Tibial artery (tissue), 4 donors: ENCODE measurements around the gene KCNMB1.

Source experiments
- DNase-seq, 2 donors: peaks; one replicate each; pipeline ENCODE4 v3.0.0-alpha.2; 2019
- H3K27ac ChIP-seq, 2 donors: fragments of 200-600 bp; sonication (generic) in 1 of 2; 1 replicate in 1 of 2; 2 replicates in 1 of 2; pipeline ENCODE4 v1.5.1; 2018 to 2019; ENCODE audit warnings: mild to moderate bottlenecking in 1 of 2
- H3K27me3 ChIP-seq, 2 donors: fragments of 200-600 bp; sonication (generic) in 1 of 2; one replicate each; pipeline versions ENCODE4 v1.5.1 to v1.6.0; 2016 to 2019
- H3K36me3 ChIP-seq, 3 donors: fragments of 200-600 bp; sonication (generic) in 2 of 3; one replicate each; pipeline ENCODE4 v1.5.1; 2016 to 2019; ENCODE audit warnings: mild to moderate bottlenecking in 2 of 3
- H3K4me1 ChIP-seq, 4 donors: fragments of 200-600 bp; sonication (generic) in 2 of 4; 1 replicate in 3 of 4; 2 replicates in 1 of 4; pipeline ENCODE4 v1.5.1; 2016 to 2019
- H3K4me3 ChIP-seq, 2 donors: fragments of 200-600 bp; sonication (generic) in 1 of 2; 1 replicate in 1 of 2; 2 replicates in 1 of 2; pipeline ENCODE4 v1.5.1; 2018 to 2019; ENCODE audit warnings: mild to moderate bottlenecking in 2 of 2
- H3K9me3 ChIP-seq, 3 donors: fragments of 200-600 bp; sonication (generic) in 1 of 3; one replicate each; pipeline ENCODE4 v1.5.1; 2016 to 2019
- intact Hi-C: fragments of 100-400 bp; cut with DNase I; formaldehyde crosslinking; loops from one replicate; pipeline ENCODE4 v1.15.0; 2023; ENCODE audit warnings: low total_unique reads
- TF ChIP-seq, protein P1 (sequence below), 2 experiments: fragments of 200-600 bp in 1 of 2; fragments of 450-650 bp in 1 of 2; IDR thresholded peaks; one replicate each; pipeline ENCODE4 v1.5.1; 2017 to 2019; ENCODE audit warnings: antibody characterized with exemption in 2 of 2, mild to moderate bottlenecking in 1 of 2, moderate library complexity in 1 of 2

Gene KCNMB1

DNA sequence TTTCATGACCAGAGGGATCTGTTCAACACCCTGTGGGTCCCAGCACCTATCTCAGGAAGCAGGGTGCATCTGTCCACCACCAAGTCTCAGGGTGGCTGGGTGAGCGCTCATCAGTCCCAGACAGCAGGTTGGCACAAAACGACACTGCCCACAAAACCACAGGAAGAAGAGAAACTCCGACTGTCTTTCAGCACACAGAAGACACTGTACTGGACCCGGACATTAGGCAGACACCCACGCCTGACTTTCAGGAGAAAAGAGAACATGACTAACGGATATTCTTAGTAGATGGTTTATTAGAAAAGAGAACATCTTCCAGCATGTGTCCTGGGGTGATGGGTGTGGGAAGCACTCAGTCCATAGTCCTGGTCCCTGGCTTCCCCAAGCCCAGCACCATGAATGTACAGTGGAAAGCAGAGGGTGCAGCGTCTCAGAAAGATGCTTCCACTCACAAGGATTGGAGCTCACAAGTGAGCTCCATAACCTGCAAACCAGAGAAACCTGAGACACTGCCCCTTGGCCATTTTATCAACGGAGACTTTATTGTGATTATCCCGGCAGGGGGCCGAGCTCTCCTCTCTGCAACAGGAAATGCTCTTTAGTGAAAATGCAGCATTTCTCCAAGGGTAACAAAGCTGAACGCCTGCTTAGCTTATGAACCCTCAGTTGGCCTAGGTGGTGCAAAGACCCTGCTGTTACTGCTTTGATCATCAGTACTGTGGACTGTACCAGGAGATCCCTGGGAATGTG is 55.8 kb downstream of the KCNMB1 start:
- intact Hi-C loops, result no loop called here
- Histone ChIP-seq H3K27ac (peak overlapping the region in 1 of 2 donors; percentile 6), H3K27me3 (no peaks in the 10 kb centered on the region), H3K36me3 (no peaks in the 10 kb centered on the region), H3K4me3 (no peak overlapping the region), H3K9me3 (no peaks in the 10 kb centered on the region), H3K4me1 (peaks cover 0 to 14% (median 8%) of the 10 kb centered on the region in 4 donors)
- no peak for DNase-seq
- TF ChIP-seq, protein P1, sequence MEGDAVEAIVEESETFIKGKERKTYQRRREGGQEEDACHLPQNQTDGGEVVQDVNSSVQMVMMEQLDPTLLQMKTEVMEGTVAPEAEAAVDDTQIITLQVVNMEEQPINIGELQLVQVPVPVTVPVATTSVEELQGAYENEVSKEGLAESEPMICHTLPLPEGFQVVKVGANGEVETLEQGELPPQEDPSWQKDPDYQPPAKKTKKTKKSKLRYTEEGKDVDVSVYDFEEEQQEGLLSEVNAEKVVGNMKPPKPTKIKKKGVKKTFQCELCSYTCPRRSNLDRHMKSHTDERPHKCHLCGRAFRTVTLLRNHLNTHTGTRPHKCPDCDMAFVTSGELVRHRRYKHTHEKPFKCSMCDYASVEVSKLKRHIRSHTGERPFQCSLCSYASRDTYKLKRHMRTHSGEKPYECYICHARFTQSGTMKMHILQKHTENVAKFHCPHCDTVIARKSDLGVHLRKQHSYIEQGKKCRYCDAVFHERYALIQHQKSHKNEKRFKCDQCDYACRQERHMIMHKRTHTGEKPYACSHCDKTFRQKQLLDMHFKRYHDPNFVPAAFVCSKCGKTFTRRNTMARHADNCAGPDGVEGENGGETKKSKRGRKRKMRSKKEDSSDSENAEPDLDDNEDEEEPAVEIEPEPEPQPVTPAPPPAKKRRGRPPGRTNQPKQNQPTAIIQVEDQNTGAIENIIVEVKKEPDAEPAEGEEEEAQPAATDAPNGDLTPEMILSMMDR (IDR thresholded peaks at IDR 0.05), result no peak

- DNase-seq, result no peak
- intact Hi-C loops, result no loop called here
- TF ChIP-seq, protein P1 (IDR thresholded peaks at IDR 0.05), result no peak
- Histone ChIP-seq H3K9me3 (no peaks in the 10 kb centered on the region), H3K4me3 (no peak overlapping the region), H3K27me3 (no peaks in the 10 kb centered on the region), H3K36me3 (no peaks in the 10 kb centered on the region), H3K4me1 (peaks cover 0 to 14% (median 8%) of the 10 kb centered on the region in 4 donors), H3K27ac (peak overlapping the region; percentile 35 to 68)
Observed at GRCh38 chr5:170332058-170332457, 57.1 kb downstream of the KCNMB1 start.

- intact Hi-C loops, result no loop called here
- Histone ChIP-seq H3K4me1 (peaks cover 0 to 14% (median 8%) of the 10 kb centered on the region in 4 donors), H3K27ac (peak overlapping the region; percentile 44 to 68), H3K36me3 (no peaks in the 10 kb centered on the region), H3K27me3 (no peaks in the 10 kb centered on the region), H3K4me3 (no peak overlapping the region), H3K9me3 (no peaks in the 10 kb centered on the region)
- no peak for DNase-seq
- TF ChIP-seq, protein P1 (IDR thresholded peaks at IDR 0.05), result no peak
Observed at GRCh38 chr5:170330568-170331054, 58.6 kb downstream of the KCNMB1 start.

DNA sequence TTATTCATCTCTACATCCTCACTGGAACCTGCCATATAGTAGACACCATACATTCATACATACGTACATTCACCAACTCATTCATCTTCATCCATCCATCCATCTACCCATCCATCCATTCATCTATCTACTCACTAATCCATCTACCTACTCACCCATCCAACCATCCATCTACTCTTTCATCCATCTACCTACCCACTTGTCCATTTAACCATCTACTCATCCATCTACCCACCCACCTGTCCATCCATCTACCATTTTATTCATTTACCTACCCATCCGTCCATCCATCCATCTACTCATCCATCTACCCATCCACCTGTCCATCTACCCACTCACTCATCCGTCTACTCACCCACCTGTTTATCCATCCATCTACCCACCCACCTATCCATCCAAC is 59.6 kb downstream of the KCNMB1 start:
- Histone ChIP-seq H3K27ac (no peak overlapping the region), H3K4me1 (peaks cover 0 to 14% (median 8%) of the 10 kb centered on the region in 4 donors), H3K9me3 (no peaks in the 10 kb centered on the region), H3K36me3 (no peaks in the 10 kb centered on the region), H3K27me3 (no peaks in the 10 kb centered on the region), H3K4me3 (no peak overlapping the region)
- TF ChIP-seq, protein P1 (IDR thresholded peaks at IDR 0.05), result no peak
- intact Hi-C loops, result no loop called here
- DNase-seq, result no peak

GRCh38 chr5:170327829-170328228 is 61.3 kb downstream of the KCNMB1 start:
- DNase-seq, result no peak
- TF ChIP-seq, protein P1 (IDR thresholded peaks at IDR 0.05), result no peak
- H3K4me1 ChIP-seq, result peaks cover 0 to 14% (median 8%) of the 10 kb centered on the region in 4 donors
- H3K36me3 ChIP-seq, result no peaks in the 10 kb centered on the region
- no peak overlapping the region for H3K27ac ChIP-seq
- no peaks in the 10 kb centered on the region for H3K27me3 ChIP-seq
- intact Hi-C loops, result no loop called here
- no peak overlapping the region for H3K4me3 ChIP-seq
- H3K9me3 ChIP-seq, result no peaks in the 10 kb centered on the region
